Rectal smooth muscle tissue (tissue), 1 donor: ENCODE results near the gene LIPN.
"Not testable (repeated sequence)": the region's sequence is repeated elsewhere in the genome, so short reads cannot be mapped to it uniquely, and the experiment has no call there.

Experiments
- H3K27ac ChIP-seq: one replicate; pipeline ENCODE4 v1.7.0; 2013; ENCODE audit warnings: low read depth, low read length, inconsistent platforms
- H3K27me3 ChIP-seq: one replicate; pipeline ENCODE4 v1.7.0; 2013; ENCODE audit warnings: low read length; ENCODE audit not compliant: control insufficient read depth, insufficient read depth
- H3K36me3 ChIP-seq: one replicate; pipeline ENCODE4 v1.7.0; 2013; ENCODE audit warnings: low read length; ENCODE audit not compliant: control insufficient read depth, insufficient read depth
- H3K4me1 ChIP-seq: one replicate; pipeline ENCODE4 v1.7.0; 2013; ENCODE audit warnings: low read length; ENCODE audit not compliant: control insufficient read depth, insufficient read depth
- H3K4me3 ChIP-seq: one replicate; pipeline ENCODE4 v1.7.0; 2013; ENCODE audit warnings: low read length
- H3K9ac ChIP-seq: one replicate; pipeline ENCODE4 v1.7.0; 2013; ENCODE audit warnings: low read length

Gene LIPN

GRCh38 chr10:88759366-88760101 lies at the start of gene LIPN:
Gene LIPN, plus strand, starts transcription at chr10:88760020. Its CDS starts 1,386 bp downstream, at chr10:88761406.
- Histone ChIP-seq H3K4me3 (no peak within 1 kb of the TSS), H3K36me3 (no peaks in the 10 kb centered on the region), H3K27me3 (no peaks in the 10 kb centered on the region), H3K27ac (no peak within 1 kb of the TSS), H3K4me1 (no peaks in the 10 kb centered on the region), H3K9ac (no peak within 1 kb of the TSS)

GRCh38 chr10:88715517-88715916 lies 44.3 kb upstream of the LIPN start:
- H3K36me3 ChIP-seq: no peaks in the 10 kb centered on the region
- no peak overlapping the region for H3K27ac ChIP-seq
- no peaks in the 10 kb centered on the region for H3K27me3 ChIP-seq
- H3K4me1 ChIP-seq: no peaks in the 10 kb centered on the region
- H3K4me3 ChIP-seq: no peak overlapping the region
- no peak overlapping the region for H3K9ac ChIP-seq

GRCh38 chr10:88721392-88721791 lies 38.4 kb upstream of the LIPN start:
- Histone ChIP-seq H3K4me1 (no peaks in the 10 kb centered on the region), H3K27me3 (no peaks in the 10 kb centered on the region)

GRCh38 chr10:88725798-88726197 lies 34.0 kb upstream of the LIPN start:
- Histone ChIP-seq H3K4me1 (no peaks in the 10 kb centered on the region), H3K9ac (no peak overlapping the region), H3K4me3 (no peak overlapping the region), H3K36me3 (no peaks in the 10 kb centered on the region), H3K27ac (no peak overlapping the region), H3K27me3 (no peaks in the 10 kb centered on the region)

More at GRCh38 chr10:88721392-88721791, 38.4 kb upstream of the LIPN start:
- H3K36me3 ChIP-seq: no peaks in the 10 kb centered on the region
- no peak overlapping the region for H3K9ac ChIP-seq
- no peak overlapping the region for H3K27ac ChIP-seq
- no peak overlapping the region for H3K4me3 ChIP-seq

GRCh38 chr10:88728107-88728763 lies 31.6 kb upstream of the LIPN start:
- Histone ChIP-seq H3K27me3 (no peaks in the 10 kb centered on the region), H3K4me3 (no peak overlapping the region), H3K36me3 (no peaks in the 10 kb centered on the region), H3K9ac (no peak overlapping the region), H3K4me1 (no peaks in the 10 kb centered on the region), H3K27ac (no peak overlapping the region)

- Histone ChIP-seq H3K9ac (no peak overlapping the region), H3K4me3 (no peak overlapping the region), H3K36me3 (no peaks in the 10 kb centered on the region), H3K4me1 (no peaks in the 10 kb centered on the region), H3K27ac (no peak overlapping the region), H3K27me3 (no peaks in the 10 kb centered on the region)
These were observed 29.0 kb upstream of the LIPN start for GRCh38 chr10:88730864-88731263.

- H3K9ac ChIP-seq: no peak overlapping the region
- no peaks in the 10 kb centered on the region for H3K4me1 ChIP-seq
- no peaks in the 10 kb centered on the region for H3K36me3 ChIP-seq
- H3K4me3 ChIP-seq: no peak overlapping the region
- H3K27me3 ChIP-seq: no peaks in the 10 kb centered on the region
- H3K27ac ChIP-seq: no peak overlapping the region
These were observed 28.5 kb upstream of the LIPN start for GRCh38 chr10:88731296-88731695.

- Histone ChIP-seq H3K27me3 (no peaks in the 10 kb centered on the region), H3K4me1 (no peaks in the 10 kb centered on the region), H3K4me3 (no peak overlapping the region), H3K9ac (no peak overlapping the region), H3K36me3 (no peaks in the 10 kb centered on the region), H3K27ac (no peak overlapping the region)
These were observed 26.6 kb upstream of the LIPN start for GRCh38 chr10:88733215-88733614.

GRCh38 chr10:88735661-88736060 lies 24.2 kb upstream of the LIPN start:
- no peaks in the 10 kb centered on the region for H3K4me1 ChIP-seq
- H3K36me3 ChIP-seq: no peaks in the 10 kb centered on the region
- H3K27ac ChIP-seq: no peak overlapping the region
- H3K9ac ChIP-seq: no peak overlapping the region
- H3K4me3 ChIP-seq: no peak overlapping the region
- no peaks in the 10 kb centered on the region for H3K27me3 ChIP-seq

GRCh38 chr10:88741921-88742320 lies 17.9 kb upstream of the LIPN start:
- H3K4me1 ChIP-seq, H3K27ac ChIP-seq, H3K36me3 ChIP-seq, H3K9ac ChIP-seq, H3K27me3 ChIP-seq, H3K4me3 ChIP-seq: not testable (repeated sequence)

- no peak overlapping the region for H3K27ac ChIP-seq
- H3K4me3 ChIP-seq: no peak overlapping the region
- no peaks in the 10 kb centered on the region for H3K36me3 ChIP-seq
- H3K4me1 ChIP-seq: no peaks in the 10 kb centered on the region
- H3K27me3 ChIP-seq: no peaks in the 10 kb centered on the region
- no peak overlapping the region for H3K9ac ChIP-seq
These were observed 17.4 kb upstream of the LIPN start for GRCh38 chr10:88742448-88742847.

GRCh38 chr10:88744002-88744401 lies 15.8 kb upstream of the LIPN start:
- Histone ChIP-seq H3K27me3 (no peaks in the 10 kb centered on the region), H3K4me3 (no peak overlapping the region), H3K36me3 (no peaks in the 10 kb centered on the region), H3K4me1 (no peaks in the 10 kb centered on the region), H3K9ac (no peak overlapping the region), H3K27ac (no peak overlapping the region)

- H3K4me1 ChIP-seq: no peaks in the 10 kb centered on the region
- H3K27ac ChIP-seq: no peak overlapping the region
- H3K36me3 ChIP-seq: no peaks in the 10 kb centered on the region
- H3K9ac ChIP-seq: no peak overlapping the region
- no peak overlapping the region for H3K4me3 ChIP-seq
- H3K27me3 ChIP-seq: no peaks in the 10 kb centered on the region
These were observed 14.2 kb upstream of the LIPN start for GRCh38 chr10:88745633-88746032.
